HG03064 (cell line): Measurements from ENCODE around the gene DNAJC17.

Experiments used
- ATAC-seq: cut with Tn5 transposase; IDR thresholded peaks from one replicate; pipeline ENCODE4 v1.9.1; 2021; ENCODE audit warnings: low read depth; ENCODE audit not compliant: unreplicated experiment

DNAJC17 gene

GRCh38 chr15:40793216-40793989 lies 13.9 kb downstream of the DNAJC17 start:
- no peak for ATAC-seq

GRCh38 chr15:40792394-40792793 lies 14.9 kb downstream of the DNAJC17 start:
- no peak for ATAC-seq

GRCh38 chr15:40790718-40791117 lies 16.6 kb downstream of the DNAJC17 start:
- ATAC-seq: no peak

GRCh38 chr15:40789999-40790398 lies 17.3 kb downstream of the DNAJC17 start:
- ATAC-seq: no peak

GRCh38 chr15:40789119-40789518 lies 18.2 kb downstream of the DNAJC17 start:
- ATAC-seq: no peak

GRCh38 chr15:40787991-40788390 lies 19.3 kb downstream of the DNAJC17 start:
- ATAC-seq: no peak

GRCh38 chr15:40787344-40787841 lies 19.9 kb downstream of the DNAJC17 start:
- ATAC-seq: no peak

GRCh38 chr15:40785814-40786213 lies 21.5 kb downstream of the DNAJC17 start:
- no peak for ATAC-seq

GRCh38 chr15:40785164-40785563 lies 22.1 kb downstream of the DNAJC17 start:
- no peak for ATAC-seq

GRCh38 chr15:40782609-40783227 lies 24.6 kb downstream of the DNAJC17 start:
- ATAC-seq: no peak

GRCh38 chr15:40776537-40777141 lies 30.6 kb downstream of the DNAJC17 start:
- no peak for ATAC-seq

GRCh38 chr15:40775740-40776536 lies 31.3 kb downstream of the DNAJC17 start:
- no peak for ATAC-seq

GRCh38 chr15:40775007-40775406 lies 32.3 kb downstream of the DNAJC17 start:
- ATAC-seq: no peak

- ATAC-seq: no peak
Observed at GRCh38 chr15:40773902-40774301, 33.4 kb downstream of the DNAJC17 start.

- no peak for ATAC-seq
Observed at GRCh38 chr15:40773496-40773895, 33.8 kb downstream of the DNAJC17 start.

- ATAC-seq: no peak
Observed at GRCh38 chr15:40772014-40772413, 35.3 kb downstream of the DNAJC17 start.

GRCh38 chr15:40771242-40771641 lies 36.0 kb downstream of the DNAJC17 start:
- ATAC-seq: no peak

GRCh38 chr15:40770147-40770721 lies 37.0 kb downstream of the DNAJC17 start:
- ATAC-seq: no peak

GRCh38 chr15:40769274-40770146 lies 37.8 kb downstream of the DNAJC17 start, which contains the start of gene C15orf62:
Gene C15orf62 (plus strand): TSS chr15:40769980. CDS start chr15:40770496, 516 bp downstream.
- ATAC-seq: peak; percentile 34
